Fibroblast of skin of right quadriceps (primary cell): Measurements from ENCODE around the gene MRPS26.
"Not testable (repeated sequence)": the region's sequence is repeated elsewhere in the genome, so short reads cannot be mapped to it uniquely, and the experiment has no call there.

Experiments used
- DNase-seq: peaks from one replicate; pipeline ENCODE4 v3.0.0-alpha.2; 2013

The MRPS26 gene

GRCh38 chr20:3043322-3043721, 2.5 kb upstream of the MRPS26 start, which contains the start of gene GNRH2:
GNRH2 (plus strand) TSS chr20:3043622; CDS start chr20:3044415, 793 bp downstream.
- DNase-seq, result no peak

- DNase-seq, result no peak
Observed at GRCh38 chr20:3044336-3044965, 1.4 kb upstream of the MRPS26 start.

GRCh38 chr20:3045042-3045815, 623 bp upstream of the MRPS26 start:
- peak; percentile 43 for DNase-seq

- peak; percentile 5 for DNase-seq
Observed at GRCh38 chr20:3046677-3047462, 1.0 kb downstream of the MRPS26 start.

- no peak for DNase-seq
Observed at GRCh38 chr20:3047486-3048419, 1.9 kb downstream of the MRPS26 start.

GRCh38 chr20:3051385-3052019, 5.7 kb downstream of the MRPS26 start:
- DNase-seq, result no peak

GRCh38 chr20:3059489-3059888, 13.6 kb downstream of the MRPS26 start:
- no peak for DNase-seq

GRCh38 chr20:3064119-3064518, 18.3 kb downstream of the MRPS26 start:
- DNase-seq, result not testable (repeated sequence)

GRCh38 chr20:3067139-3068014, 21.5 kb downstream of the MRPS26 start:
- no peak for DNase-seq

- DNase-seq, result no peak
Observed at GRCh38 chr20:3068075-3068474, 22.2 kb downstream of the MRPS26 start.

GRCh38 chr20:3068986-3069900, 23.4 kb downstream of the MRPS26 start:
- no peak for DNase-seq

- DNase-seq, result no peak
Observed at GRCh38 chr20:3070725-3071124, 24.9 kb downstream of the MRPS26 start.

GRCh38 chr20:3071266-3071609, 25.4 kb downstream of the MRPS26 start:
- no peak for DNase-seq

- peak; percentile 19 for DNase-seq
Observed at GRCh38 chr20:3071610-3072529, 26.0 kb downstream of the MRPS26 start, which contains the start of gene OXT. OXT (plus strand) TSS chr20:3071620; CDS start chr20:3071656, 36 bp downstream.

GRCh38 chr20:3072530-3073250, 26.8 kb downstream of the MRPS26 start:
- no peak for DNase-seq

GRCh38 chr20:3073251-3073643, 27.4 kb downstream of the MRPS26 start:
- not testable (repeated sequence) for DNase-seq

- DNase-seq, result no peak
Observed at GRCh38 chr20:3074812-3075211, 29.0 kb downstream of the MRPS26 start.

GRCh38 chr20:3075315-3075714, 29.5 kb downstream of the MRPS26 start:
- DNase-seq, result not testable (repeated sequence)
